LNCaP clone FGC (cell line): ENCODE measurements around the gene MRGPRD.

Experiments used
- DNase-seq: peaks from one replicate; pipeline ENCODE4 v3.0.0-alpha.2; 2011; ENCODE audit warnings: low read depth
- H3K4me3 ChIP-seq: 2 replicates; pipeline ENCODE4 v1.5.1; 2011; ENCODE audit warnings: mild to moderate bottlenecking, low read depth, low read length, control low read depth
- CTCF ChIP-seq: IDR thresholded peaks from 2 replicates; pipeline ENCODE4 v1.5.1; 2012; ENCODE audit warnings: mild to moderate bottlenecking; ENCODE audit not compliant: control insufficient read depth, insufficient read depth; ENCODE audit errors: extremely low read depth

MRGPRD gene

GRCh38 chr11:68998390-68998911 is 17.7 kb upstream of the MRGPRD start:
- DNase-seq, result no peak
- TF ChIP-seq CTCF, result no peak
- no peak overlapping the region for H3K4me3 ChIP-seq

- no peak for TF ChIP-seq CTCF
- H3K4me3 ChIP-seq, result no peak overlapping the region
- no peak for DNase-seq
Measured at GRCh38 chr11:68997995-68998348, 17.2 kb upstream of the MRGPRD start.

- TF ChIP-seq CTCF, result no peak
- H3K4me3 ChIP-seq, result no peak overlapping the region
- no peak for DNase-seq
Measured at GRCh38 chr11:68997124-68997994, 16.6 kb upstream of the MRGPRD start.

- H3K4me3 ChIP-seq, result no peak overlapping the region
- no peak for DNase-seq
- TF ChIP-seq CTCF, result no peak
Measured at GRCh38 chr11:68996376-68997123, 15.8 kb upstream of the MRGPRD start.

GRCh38 chr11:68994894-68995285 is 14.1 kb upstream of the MRGPRD start:
- DNase-seq, result no peak
- TF ChIP-seq CTCF, result no peak
- no peak overlapping the region for H3K4me3 ChIP-seq

GRCh38 chr11:68994161-68994893 is 13.5 kb upstream of the MRGPRD start:
- H3K4me3 ChIP-seq, result no peak overlapping the region
- DNase-seq, result no peak
- TF ChIP-seq CTCF, result no peak
